ENCODE results near the gene TEX14. TPM values are rescaled to one million over a fixed set of nuclear protein-coding genes. Genes with fewer than 3 reads are reported as not detected.
"Not testable (repeated sequence)": the region's sequence is repeated elsewhere in the genome, so short reads cannot be mapped to it uniquely, and the experiment has no call there.

Gene TEX14
- total and polyA plus RNA-seq, 10 of the 15 experiments (the other 5 are each of a cell fraction or from before 2014, with no cell fraction given), result 0.15 to 1.3 (median 0.66) TPM

DNA sequence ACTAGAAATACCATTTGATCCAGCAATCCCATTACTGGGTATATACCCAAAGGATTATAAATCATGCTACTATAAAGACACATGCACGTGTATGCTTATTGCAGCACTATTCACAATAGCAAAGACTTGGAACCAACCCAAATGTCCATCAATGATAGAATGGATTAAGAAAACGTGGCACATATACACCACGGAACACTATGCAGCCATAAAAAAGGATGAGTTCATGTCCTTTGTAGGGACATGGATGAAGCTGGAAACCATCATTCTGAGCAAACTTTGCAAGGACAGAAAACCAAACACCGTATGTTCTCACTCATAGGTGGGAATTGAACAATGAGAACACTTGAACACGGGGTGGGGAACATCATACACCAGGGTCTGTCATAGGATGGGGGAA lies 13.6 kb downstream of the TEX14 start:
- H3K9ac ChIP-seq (ENCODE audit: control insufficient read depth, insufficient read depth, low read length); H3K27ac ChIP-seq (ENCODE audit: control insufficient read depth, insufficient read depth); ATAC-seq; H3K9me3 ChIP-seq (replicated peaks; ENCODE audit: control insufficient read depth, insufficient read depth, low read length); H3K79me2 ChIP-seq (ENCODE audit: control insufficient read depth, insufficient read depth, low read length); H3K27me3 ChIP-seq (replicated peaks in 1 of 2; ENCODE audit: control insufficient read depth in 2 of 2, insufficient read depth in 2 of 2, low read length in 1 of 2); H4K20me1 ChIP-seq (ENCODE audit: control insufficient read depth, insufficient read depth); H2AFZ ChIP-seq (ENCODE audit: control insufficient read depth, low read depth, low read length); in situ Hi-C loops (cut with MboI); FAIRE-seq; H3K36me3 ChIP-seq (ENCODE audit: control insufficient read depth in 2 of 2, insufficient read depth in 2 of 2, low read length in 1 of 2); BruUV-seq (replicated peaks); H3K4me3 ChIP-seq; H3K4me2 ChIP-seq (ENCODE audit: control insufficient read depth, insufficient read depth); DNase-seq (ENCODE audit: low read depth, low spot score): not testable (repeated sequence)
- RAD21 ChIA-PET (ENCODE audit: unreplicated experiment), result interaction anchor here (1.1 kb wide), 1 partner anchor 30 kb away, joined by 3 read pairs; no protein-coding TSS in a partner anchor
- peaks cover 11% of the 10 kb centered on the region for H3K4me1 ChIP-seq (ENCODE audit: control insufficient read depth, insufficient read depth, low read length)
- SMC1A ChIA-PET (ENCODE audit: uncharacterized antibody, unreplicated experiment), result interaction anchor here (1.0 kb wide), 1 partner anchor 28 kb away, joined by 3 read pairs; no protein-coding TSS in a partner anchor
- TF ChIP-seq ETV6 (conservative IDR thresholded peaks at IDR 0.05 in 1 of 2, IDR thresholded peaks at IDR 0.05 in 1 of 2; ENCODE audit: borderline replicate concordance in 1 of 2, low read depth in 1 of 2), result peak in 1 of 2 experiments; percentile 27; a peak in 1 of 4 replicates
- 83% methylated on average over 5 of the region's 5 CpGs for WGBS (ENCODE audit: insufficient coverage, insufficient replicate concordance, low lambda C conversion rate, missing lambda C conversion rate)
- CTCF ChIA-PET, result interaction anchor here (0.6 to 2.6 kb wide), 3 partner anchors 101 to 756 kb away, joined by 3 to 9 read pairs (median 3); no protein-coding TSS in a partner anchor
- intact Hi-C loops (cut with micrococcal nuclease; ENCODE audit: unreplicated experiment), result loop anchor here (2.0 kb wide), 1 partner anchor 25 kb away; no protein-coding TSS in a partner anchor
- POLR2A ChIA-PET, result interaction anchor here (0.9 to 2.0 kb wide), 3 partner anchors 9 to 33 kb away, joined by 3 to 5 read pairs (median 3); partner anchors contain the start of gene RAD51C

DNA sequence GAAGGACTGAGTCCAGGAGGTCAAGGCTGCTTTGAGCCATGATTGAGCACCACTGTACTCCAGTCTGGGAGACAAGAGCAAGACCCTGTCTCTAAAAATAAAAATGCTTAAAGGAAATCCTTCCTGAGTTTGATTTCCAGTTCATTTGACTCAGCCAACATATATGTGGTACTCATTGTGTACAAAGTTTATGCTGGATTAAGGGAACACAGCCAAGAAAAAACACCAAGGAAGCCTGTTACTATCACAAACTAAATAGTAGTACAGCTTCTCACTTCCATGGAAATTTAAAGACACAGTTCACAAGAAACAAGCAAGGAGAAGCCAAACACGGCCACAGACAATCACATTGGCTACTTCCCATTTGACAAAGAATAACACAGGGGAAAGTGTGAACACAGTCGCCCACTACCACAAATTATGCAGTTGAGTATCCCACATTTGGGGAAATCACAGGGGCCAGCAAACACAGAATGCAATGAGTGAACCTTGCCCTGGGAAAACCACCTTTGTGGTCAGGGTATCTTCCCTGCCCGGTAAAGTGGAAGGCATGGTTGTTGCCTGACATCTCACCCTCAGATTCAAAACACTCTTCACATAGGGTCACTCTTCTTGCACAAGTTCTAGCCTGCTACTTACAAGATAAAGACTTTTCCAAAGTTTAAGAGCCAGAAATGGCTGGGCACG lies 14.5 kb downstream of the TEX14 start:
- 33% methylated on average over 4 of the region's 4 CpGs for WGBS (ENCODE audit: insufficient coverage, insufficient replicate concordance, low lambda C conversion rate, missing lambda C conversion rate)
- ChIA-PET CTCF (no interaction called here), POLR2A (interaction anchor here (0.5 to 1.3 kb wide), 5 partner anchors 18 to 483 kb away, joined by 3 to 5 read pairs (median 3); no protein-coding TSS in a partner anchor), SMC1A (ENCODE audit: uncharacterized antibody, unreplicated experiment) (interaction anchor here (1.0 kb wide), 1 partner anchor 29 kb away, joined by 3 read pairs; no protein-coding TSS in a partner anchor), RAD21 (ENCODE audit: unreplicated experiment) (no interaction called here)
- H2AFZ ChIP-seq (ENCODE audit: control insufficient read depth, low read depth, low read length), result no peak overlapping the region
- FAIRE-seq (peak; percentile 7), DNase-seq (ENCODE audit: low read depth, low spot score) (no peak), ATAC-seq (peak; percentile 8; the same call in 1 of the 3 replicates)
- intact Hi-C loops (cut with micrococcal nuclease; ENCODE audit: unreplicated experiment) (no loop called here), in situ Hi-C loops (cut with MboI) (no loop called here)
- no peaks in the 10 kb centered on the region for H3K27me3 ChIP-seq (replicated peaks in 1 of 2; ENCODE audit: control insufficient read depth in 2 of 2, insufficient read depth in 2 of 2, low read length in 1 of 2)
- H3K9me3 ChIP-seq (replicated peaks; ENCODE audit: control insufficient read depth, insufficient read depth, low read length), result no peaks in the 10 kb centered on the region
- H4K20me1 ChIP-seq (ENCODE audit: control insufficient read depth, insufficient read depth), result no peaks in the 10 kb centered on the region
- H3K27ac ChIP-seq (ENCODE audit: control insufficient read depth, insufficient read depth), result no peak overlapping the region
- H3K9ac ChIP-seq (ENCODE audit: control insufficient read depth, insufficient read depth, low read length), result no peak overlapping the region
- no peak overlapping the region for H3K4me2 ChIP-seq (ENCODE audit: control insufficient read depth, insufficient read depth)
- no peaks in the 10 kb centered on the region for H3K36me3 ChIP-seq (ENCODE audit: control insufficient read depth in 2 of 2, insufficient read depth in 2 of 2, low read length in 1 of 2)
- no peak overlapping the region for H3K4me3 ChIP-seq
- H3K4me1 ChIP-seq (ENCODE audit: control insufficient read depth, insufficient read depth, low read length), result peaks cover 11% of the 10 kb centered on the region
- no TSS peak for BruUV-seq (replicated peaks)
- no peaks in the 10 kb centered on the region for H3K79me2 ChIP-seq (ENCODE audit: control insufficient read depth, insufficient read depth, low read length)
- no peak for TF ChIP-seq JUND (IDR thresholded peaks at IDR 0.05; ENCODE audit: low read depth, low read length)
- no peak for TF ChIP-seq SREBF1 (IDR thresholded peaks at IDR 0.05; ENCODE audit: low read length)
- peak; percentile 66; the same call in 1 of the 2 replicates for TF ChIP-seq MTA2 (IDR thresholded peaks at IDR 0.05; ENCODE audit: low read depth)
- no peak for TF ChIP-seq NR2C1 (IDR thresholded peaks at IDR 0.05)
- TF ChIP-seq MXI1 (IDR thresholded peaks at IDR 0.05; ENCODE audit: low read depth, low read length), result no peak
- TF ChIP-seq NR2F1 (conservative IDR thresholded peaks at IDR 0.05), result peak; percentile 88
- TF ChIP-seq FOS (IDR thresholded peaks at IDR 0.05; ENCODE audit: borderline replicate concordance, extremely low read depth, insufficient read length), result no peak
- TF ChIP-seq, protein P1, sequence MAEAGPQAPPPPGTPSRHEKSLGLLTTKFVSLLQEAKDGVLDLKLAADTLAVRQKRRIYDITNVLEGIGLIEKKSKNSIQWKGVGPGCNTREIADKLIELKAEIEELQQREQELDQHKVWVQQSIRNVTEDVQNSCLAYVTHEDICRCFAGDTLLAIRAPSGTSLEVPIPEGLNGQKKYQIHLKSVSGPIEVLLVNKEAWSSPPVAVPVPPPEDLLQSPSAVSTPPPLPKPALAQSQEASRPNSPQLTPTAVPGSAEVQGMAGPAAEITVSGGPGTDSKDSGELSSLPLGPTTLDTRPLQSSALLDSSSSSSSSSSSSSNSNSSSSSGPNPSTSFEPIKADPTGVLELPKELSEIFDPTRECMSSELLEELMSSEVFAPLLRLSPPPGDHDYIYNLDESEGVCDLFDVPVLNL (IDR thresholded peaks at IDR 0.05; ENCODE audit: low read depth, low read length), result no peak
- TF ChIP-seq, protein P2, sequence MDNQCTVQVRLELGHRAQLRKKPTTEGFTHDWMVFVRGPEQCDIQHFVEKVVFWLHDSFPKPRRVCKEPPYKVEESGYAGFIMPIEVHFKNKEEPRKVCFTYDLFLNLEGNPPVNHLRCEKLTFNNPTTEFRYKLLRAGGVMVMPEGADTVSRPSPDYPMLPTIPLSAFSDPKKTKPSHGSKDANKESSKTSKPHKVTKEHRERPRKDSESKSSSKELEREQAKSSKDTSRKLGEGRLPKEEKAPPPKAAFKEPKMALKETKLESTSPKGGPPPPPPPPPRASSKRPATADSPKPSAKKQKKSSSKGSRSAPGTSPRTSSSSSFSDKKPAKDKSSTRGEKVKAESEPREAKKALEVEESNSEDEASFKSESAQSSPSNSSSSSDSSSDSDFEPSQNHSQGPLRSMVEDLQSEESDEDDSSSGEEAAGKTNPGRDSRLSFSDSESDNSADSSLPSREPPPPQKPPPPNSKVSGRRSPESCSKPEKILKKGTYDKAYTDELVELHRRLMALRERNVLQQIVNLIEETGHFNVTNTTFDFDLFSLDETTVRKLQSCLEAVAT (IDR thresholded peaks at IDR 0.05), result 0 out of 2 replicates have a peak, but pooled peaks have one; percentile 22
- no peak for TF ChIP-seq TBL1XR1 (IDR thresholded peaks at IDR 0.05; ENCODE audit: low read depth, low read length)
- no peak for TF ChIP-seq CBX5 (IDR thresholded peaks at IDR 0.05; ENCODE audit: low read depth)
- peak; percentile 58 to 60; a peak in 2 of 4 replicates for TF ChIP-seq IKZF2 (IDR thresholded peaks at IDR 0.05)

All from GM12878 (cell line).